WTC11 (cell line): Measurements from ENCODE around the gene ING5. TPM values are rescaled to one million over a fixed set of nuclear protein-coding genes. Genes with fewer than 3 reads are reported as not detected.

Experiments used
- ATF1 ChIP-seq: sonication (generic); formaldehyde crosslinking; IDR thresholded peaks from 2 replicates; pipeline ENCODE4 v1.8.1; 2023; ENCODE audit warnings: mild to moderate bottlenecking, moderate library complexity, missing genetic modification reagents
- ATF3 ChIP-seq: sonication (generic); formaldehyde crosslinking; conservative IDR thresholded peaks from 2 replicates; pipeline ENCODE4 v1.8.1; 2022; ENCODE audit warnings: mild to moderate bottlenecking, missing genetic modification reagents
- E2F5 ChIP-seq: sonication (generic); formaldehyde crosslinking; IDR thresholded peaks from 2 replicates; pipeline ENCODE4 v1.8.1; 2022; ENCODE audit warnings: mild to moderate bottlenecking, moderate library complexity, missing genetic modification reagents
- EMX1 ChIP-seq: fragments of 250-450 bp; sonication (Bioruptor Pico); IDR thresholded peaks from 2 replicates; pipeline ENCODE4 v1.8.0; 2021; ENCODE audit warnings: mild to moderate bottlenecking
- FOXP1 ChIP-seq: sonication (generic); formaldehyde crosslinking; IDR thresholded peaks from 2 replicates; pipeline ENCODE4 v1.8.0; 2022; ENCODE audit warnings: missing genetic modification reagents, mild to moderate bottlenecking, moderate library complexity, borderline replicate concordance
- GABPB1 ChIP-seq: sonication (generic); formaldehyde crosslinking; IDR thresholded peaks from 2 replicates; pipeline ENCODE4 v1.8.1; 2023; ENCODE audit warnings: mild to moderate bottlenecking, missing genetic modification reagents
- GRHL2 ChIP-seq: fragments of 250-450 bp; sonication (Bioruptor Pico); IDR thresholded peaks from 2 replicates; pipeline ENCODE4 v1.8.0; 2022; ENCODE audit warnings: mild to moderate bottlenecking, moderate library complexity; ENCODE audit not compliant: insufficient replicate concordance, severe bottlenecking
- GTF2I ChIP-seq: fragments of 250-450 bp; sonication (Bioruptor Pico); conservative IDR thresholded peaks from 2 replicates; pipeline ENCODE4 v1.4.0; 2021; ENCODE audit warnings: mild to moderate bottlenecking
- HMGA2 ChIP-seq: fragments of 250-450 bp; sonication (Bioruptor Pico); IDR thresholded peaks from 2 replicates; pipeline ENCODE4 v1.4.0; 2021; ENCODE audit warnings: mild to moderate bottlenecking, moderate library complexity
- JAZF1 ChIP-seq: fragments of 250-450 bp; sonication (Bioruptor Pico); IDR thresholded peaks from 2 replicates; pipeline ENCODE4 v1.9.0; 2021; ENCODE audit warnings: moderate library complexity, mild to moderate bottlenecking, inconsistent platforms
- KAT7 ChIP-seq: sonication (generic); formaldehyde crosslinking; IDR thresholded peaks from 2 replicates; pipeline ENCODE4 v1.8.1; 2023; ENCODE audit warnings: missing genetic modification reagents, mild to moderate bottlenecking, borderline replicate concordance
- NFE2L1 ChIP-seq: sonication (generic); formaldehyde crosslinking; IDR thresholded peaks from 2 replicates; pipeline ENCODE4 v1.8.1; 2023; ENCODE audit warnings: missing genetic modification reagents
- NFYB ChIP-seq: sonication (generic); formaldehyde crosslinking; conservative IDR thresholded peaks from 2 replicates; pipeline ENCODE4 v1.8.0; 2022; ENCODE audit warnings: low read depth, missing genetic modification reagents
- NR1H2 ChIP-seq: sonication (generic); formaldehyde crosslinking; IDR thresholded peaks from 2 replicates; pipeline ENCODE4 v1.9.0; 2021; ENCODE audit warnings: mild to moderate bottlenecking, moderate library complexity, missing genetic modification reagents
- PRDM15 ChIP-seq: sonication (generic); formaldehyde crosslinking; IDR thresholded peaks from 2 replicates; pipeline ENCODE4 v1.8.0; 2022; ENCODE audit warnings: missing genetic modification reagents
- PRRX2 ChIP-seq: fragments of 250-450 bp; sonication (Bioruptor Pico); IDR thresholded peaks from 2 replicates; pipeline ENCODE4 v1.8.0; 2021; ENCODE audit warnings: mild to moderate bottlenecking
- RELA ChIP-seq: sonication (generic); formaldehyde crosslinking; IDR thresholded peaks from 2 replicates; pipeline ENCODE4 v1.8.1; 2022; ENCODE audit warnings: missing genetic modification reagents, mild to moderate bottlenecking, borderline replicate concordance
- RORB ChIP-seq: fragments of 250-450 bp; sonication (Bioruptor Pico); IDR thresholded peaks from 2 replicates; pipeline ENCODE4 v1.9.0; 2021; ENCODE audit warnings: mild to moderate bottlenecking
- SP1 ChIP-seq: sonication (generic); formaldehyde crosslinking; conservative IDR thresholded peaks from 2 replicates; pipeline ENCODE4 v1.8.1; 2022; ENCODE audit warnings: missing genetic modification reagents
- TEAD1 ChIP-seq: sonication (generic); formaldehyde crosslinking; IDR thresholded peaks from 2 replicates; pipeline ENCODE4 v1.8.0; 2022; ENCODE audit warnings: mild to moderate bottlenecking, missing genetic modification reagents
- ZNF232 ChIP-seq: sonication (generic); formaldehyde crosslinking; IDR thresholded peaks from 2 replicates; pipeline ENCODE4 v1.8.0; 2022; ENCODE audit warnings: mild to moderate bottlenecking, missing genetic modification reagents
- ZNF281 ChIP-seq: sonication (generic); formaldehyde crosslinking; IDR thresholded peaks from 2 replicates; pipeline ENCODE4 v1.8.0; 2023; ENCODE audit warnings: mild to moderate bottlenecking, missing genetic modification reagents
- ZNF532 ChIP-seq: fragments of 250-450 bp; sonication (Bioruptor Pico); IDR thresholded peaks from 2 replicates; pipeline ENCODE4 v1.9.0; 2021; ENCODE audit warnings: mild to moderate bottlenecking, borderline replicate concordance
- total RNA-seq: library from RNA; stranded (reverse); gene quantifications from 3 replicates; pipeline ENCODE4 v1.2.3, GENCODE V29; 2021
- TF ChIP-seq, protein P1 (sequence below): sonication (generic); formaldehyde crosslinking; IDR thresholded peaks from 2 replicates; pipeline ENCODE4 v1.8.1; 2023; ENCODE audit warnings: mild to moderate bottlenecking, moderate library complexity, missing genetic modification reagents

ING5 gene
- total RNA-seq, 1 experiment from 2014 or later: 43.1 TPM

DNA sequence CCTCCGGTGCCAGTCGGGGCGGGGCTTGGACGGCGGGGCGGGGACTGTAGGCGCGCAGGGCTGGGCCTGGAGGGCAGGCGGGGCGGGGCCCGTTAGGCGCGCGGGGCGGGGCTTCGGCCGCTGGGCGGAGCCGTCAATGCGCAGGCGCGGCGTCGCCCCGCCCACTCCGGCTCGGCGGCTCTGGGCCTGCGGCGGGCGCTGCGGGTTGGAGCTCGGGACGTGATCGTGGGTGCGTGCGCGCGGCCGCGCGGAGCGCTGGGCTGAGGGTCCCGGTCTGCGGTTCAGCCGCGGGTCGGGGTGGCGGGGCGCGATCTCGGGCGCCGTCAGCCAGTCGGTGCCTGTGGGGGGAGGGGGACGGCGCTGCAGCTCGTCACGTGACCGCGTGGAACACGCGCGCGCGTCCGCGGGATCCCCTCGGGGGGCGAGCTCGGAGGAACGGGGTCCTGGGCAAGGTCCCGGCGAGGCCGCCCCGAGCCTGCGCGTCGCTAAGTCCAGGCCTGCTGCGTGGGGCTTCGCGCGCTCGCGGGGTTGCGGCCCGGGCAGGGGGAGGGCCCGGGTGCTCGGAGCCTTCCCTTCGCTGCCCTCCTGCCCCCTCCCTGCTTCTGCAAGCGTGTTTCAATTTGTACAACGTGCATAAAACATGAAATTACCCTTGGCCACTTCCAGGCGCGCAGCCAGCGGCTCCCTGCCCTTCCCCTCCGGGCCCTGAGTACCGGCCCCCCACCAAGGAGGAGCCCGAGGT, 32.8 kb downstream of the ING5 start, which contains the start of gene D2HGDH (continued):
- no peak for TF ChIP-seq ZNF281 (CRISPR knock-in tag)
- no peak for TF ChIP-seq ATF1
- TF ChIP-seq EMX1 (CRISPR knock-in tag): 0 out of 2 replicates have a peak, but pooled peaks have one; percentile 12
- TF ChIP-seq TEAD1 (CRISPR knock-in tag): no peak; the same call in 1 of the 2 replicates
- TF ChIP-seq JAZF1 (CRISPR knock-in tag): no peak
- peak; percentile 77; the same call in 1 of the 2 replicates for TF ChIP-seq ZNF232 (CRISPR knock-in tag)
- TF ChIP-seq NFE2L1 (CRISPR knock-in tag): no peak
- TF ChIP-seq ZNF532 (CRISPR knock-in tag): no peak
- TF ChIP-seq, protein P1, sequence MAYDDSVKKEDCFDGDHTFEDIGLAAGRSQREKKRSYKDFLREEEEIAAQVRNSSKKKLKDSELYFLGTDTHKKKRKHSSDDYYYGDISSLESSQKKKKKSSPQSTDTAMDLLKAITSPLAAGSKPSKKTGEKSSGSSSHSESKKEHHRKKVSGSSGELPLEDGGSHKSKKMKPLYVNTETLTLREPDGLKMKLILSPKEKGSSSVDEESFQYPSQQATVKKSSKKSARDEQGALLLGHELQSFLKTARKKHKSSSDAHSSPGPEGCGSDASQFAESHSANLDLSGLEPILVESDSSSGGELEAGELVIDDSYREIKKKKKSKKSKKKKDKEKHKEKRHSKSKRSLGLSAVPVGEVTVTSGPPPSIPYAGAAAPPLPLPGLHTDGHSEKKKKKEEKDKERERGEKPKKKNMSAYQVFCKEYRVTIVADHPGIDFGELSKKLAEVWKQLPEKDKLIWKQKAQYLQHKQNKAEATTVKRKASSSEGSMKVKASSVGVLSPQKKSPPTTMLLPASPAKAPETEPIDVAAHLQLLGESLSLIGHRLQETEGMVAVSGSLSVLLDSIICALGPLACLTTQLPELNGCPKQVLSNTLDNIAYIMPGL: peak; percentile 46; the same call in 1 of the 2 replicates
- no peak for TF ChIP-seq PRDM15 (CRISPR knock-in tag)
- TF ChIP-seq RORB (CRISPR knock-in tag): no peak
- TF ChIP-seq HMGA2 (CRISPR knock-in tag): no peak
- no peak for TF ChIP-seq GRHL2 (CRISPR knock-in tag)
- TF ChIP-seq SP1 (CRISPR knock-in tag): peak; percentile 78
- peak; percentile 49; the same call in 1 of the 2 replicates for TF ChIP-seq E2F5 (CRISPR knock-in tag)
- no peak for TF ChIP-seq ATF3 (CRISPR knock-in tag)
- peak; percentile 47; the same call in 1 of the 2 replicates for TF ChIP-seq FOXP1 (CRISPR knock-in tag)
- TF ChIP-seq PRRX2 (CRISPR knock-in tag): no peak
- no peak for TF ChIP-seq GTF2I (CRISPR knock-in tag)
- no peak for TF ChIP-seq NR1H2 (CRISPR knock-in tag)
- no peak for TF ChIP-seq NFYB (CRISPR knock-in tag)
- no peak; the same call in 1 of the 2 replicates for TF ChIP-seq GABPB1 (CRISPR knock-in tag)
- no peak for TF ChIP-seq KAT7 (CRISPR knock-in tag)
- 0 out of 2 replicates have a peak, but pooled peaks have one; percentile 27 for TF ChIP-seq RELA
